Uterus (tissue), 2 donors: Measurements from ENCODE around the gene CCDC150.

Experiments
- CTCF ChIP-seq, 4 experiments: fragments of 200-600 bp in 2 of 4; fragments of 450-650 bp in 2 of 4; sonication (generic) in 2 of 4; IDR thresholded peaks; one replicate each; pipeline ENCODE4 v1.5.1; 2016 to 2019; ENCODE audit warnings: antibody characterized with exemption in 4 of 4, mild to moderate bottlenecking in 2 of 4, moderate library complexity in 1 of 4
- POLR2A ChIP-seq, 2 donors: fragments of 450-650 bp; IDR thresholded peaks; one replicate each; pipeline ENCODE4 v1.6.1; 2016; ENCODE audit warnings: antibody characterized with exemption in 2 of 2, mild to moderate bottlenecking in 1 of 2, moderate library complexity in 1 of 2

GRCh38 chr2:196767101-196767500 is 127.6 kb downstream of the CCDC150 start:
- TF ChIP-seq CTCF (IDR thresholded peaks at IDR 0.05) (no peak), POLR2A (IDR thresholded peaks at IDR 0.05) (no peak)
